Measurements from ENCODE around the gene ANTXR1. TPM values are rescaled to one million over a fixed set of nuclear protein-coding genes. Genes with fewer than 3 reads are reported as not detected.

Gene ANTXR1
- total RNA-seq, 1 donor from 2014 or later: 7.8 TPM

DNA sequence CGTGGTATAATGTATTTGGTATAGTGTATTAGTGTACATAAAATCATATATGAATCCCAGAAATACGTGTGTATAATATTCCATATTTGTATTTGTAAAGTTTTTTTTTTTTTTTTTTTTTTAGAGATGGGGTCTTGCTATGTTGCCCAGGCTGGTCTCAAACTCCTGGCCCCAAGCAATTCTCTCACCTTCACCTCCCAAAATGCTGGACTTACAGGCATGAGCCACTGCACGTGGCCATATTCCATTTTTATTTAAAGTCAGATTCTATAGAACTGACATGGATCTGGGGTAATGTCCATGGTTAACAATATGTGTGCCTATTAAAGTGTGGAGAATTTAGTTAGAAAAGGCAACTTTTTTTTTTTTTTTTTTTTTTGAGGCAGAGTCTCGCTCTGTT lies 71.5 kb downstream of the ANTXR1 start:
- no peak overlapping the region for H3K4me3 ChIP-seq (ENCODE audit: low read depth, low read length)
- TF ChIP-seq, protein P1, sequence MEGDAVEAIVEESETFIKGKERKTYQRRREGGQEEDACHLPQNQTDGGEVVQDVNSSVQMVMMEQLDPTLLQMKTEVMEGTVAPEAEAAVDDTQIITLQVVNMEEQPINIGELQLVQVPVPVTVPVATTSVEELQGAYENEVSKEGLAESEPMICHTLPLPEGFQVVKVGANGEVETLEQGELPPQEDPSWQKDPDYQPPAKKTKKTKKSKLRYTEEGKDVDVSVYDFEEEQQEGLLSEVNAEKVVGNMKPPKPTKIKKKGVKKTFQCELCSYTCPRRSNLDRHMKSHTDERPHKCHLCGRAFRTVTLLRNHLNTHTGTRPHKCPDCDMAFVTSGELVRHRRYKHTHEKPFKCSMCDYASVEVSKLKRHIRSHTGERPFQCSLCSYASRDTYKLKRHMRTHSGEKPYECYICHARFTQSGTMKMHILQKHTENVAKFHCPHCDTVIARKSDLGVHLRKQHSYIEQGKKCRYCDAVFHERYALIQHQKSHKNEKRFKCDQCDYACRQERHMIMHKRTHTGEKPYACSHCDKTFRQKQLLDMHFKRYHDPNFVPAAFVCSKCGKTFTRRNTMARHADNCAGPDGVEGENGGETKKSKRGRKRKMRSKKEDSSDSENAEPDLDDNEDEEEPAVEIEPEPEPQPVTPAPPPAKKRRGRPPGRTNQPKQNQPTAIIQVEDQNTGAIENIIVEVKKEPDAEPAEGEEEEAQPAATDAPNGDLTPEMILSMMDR (conservative IDR thresholded peaks at IDR 0.05; ENCODE audit: low read depth, low read length): no peak
- DNase-seq (ENCODE audit: low read depth): no peak

DNA sequence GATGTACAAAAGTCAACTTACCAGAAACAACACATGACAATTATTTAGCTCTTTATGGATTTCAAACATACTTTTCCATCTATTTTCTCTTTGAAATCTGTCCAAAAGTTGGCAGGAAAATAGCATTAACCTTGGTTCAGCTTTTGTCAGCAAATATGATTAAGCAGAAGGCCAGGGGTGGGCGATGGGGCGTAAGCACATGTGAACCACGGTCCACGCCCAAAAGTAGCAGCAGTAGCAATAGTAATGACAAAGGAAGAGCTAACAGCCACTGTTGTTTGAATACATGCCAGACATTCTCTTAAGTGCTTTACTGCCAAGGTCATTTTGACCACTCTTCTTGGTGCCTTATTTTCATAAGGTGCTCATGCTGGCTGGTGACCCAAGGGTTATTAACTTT lies 73.5 kb downstream of the ANTXR1 start:
- TF ChIP-seq, protein P1 (conservative IDR thresholded peaks at IDR 0.05; ENCODE audit: low read depth, low read length): no peak
- no peak for DNase-seq (ENCODE audit: low read depth)
- no peak overlapping the region for H3K4me3 ChIP-seq (ENCODE audit: low read depth, low read length)

GRCh38 chr2:69087211-69087911 lies 74.4 kb downstream of the ANTXR1 start:
- DNase-seq (ENCODE audit: low read depth): no peak
- TF ChIP-seq, protein P1 (conservative IDR thresholded peaks at IDR 0.05; ENCODE audit: low read depth, low read length): no peak
- H3K4me3 ChIP-seq (ENCODE audit: low read depth, low read length): no peak overlapping the region

- TF ChIP-seq, protein P1 (conservative IDR thresholded peaks at IDR 0.05; ENCODE audit: low read depth, low read length): no peak
- DNase-seq (ENCODE audit: low read depth): no peak
- no peak overlapping the region for H3K4me3 ChIP-seq (ENCODE audit: low read depth, low read length)
Measured at GRCh38 chr2:69087912-69088240, 74.9 kb downstream of the ANTXR1 start.

DNA sequence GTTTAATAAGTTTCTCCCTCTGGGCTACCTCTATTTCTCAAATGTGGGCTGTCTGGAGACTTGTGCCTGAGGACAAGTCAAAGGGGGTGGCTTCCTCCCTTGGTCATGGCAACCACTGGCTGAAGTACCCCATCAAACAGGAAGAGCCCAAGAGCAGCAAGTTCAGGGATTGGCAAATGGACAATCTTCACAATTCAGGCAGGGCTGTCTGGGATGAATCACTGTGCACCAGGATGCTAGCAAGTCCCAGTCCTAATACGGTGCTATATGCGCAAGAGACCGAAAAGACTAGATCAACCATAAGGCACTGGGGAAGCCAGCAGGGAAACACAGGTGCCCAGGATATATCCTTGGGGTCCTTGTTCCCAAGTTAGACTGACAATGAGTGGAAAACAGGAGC lies 75.5 kb downstream of the ANTXR1 start:
- TF ChIP-seq, protein P1 (conservative IDR thresholded peaks at IDR 0.05; ENCODE audit: low read depth, low read length): no peak
- no peak for DNase-seq (ENCODE audit: low read depth)
- H3K4me3 ChIP-seq (ENCODE audit: low read depth, low read length): no peak overlapping the region

DNA sequence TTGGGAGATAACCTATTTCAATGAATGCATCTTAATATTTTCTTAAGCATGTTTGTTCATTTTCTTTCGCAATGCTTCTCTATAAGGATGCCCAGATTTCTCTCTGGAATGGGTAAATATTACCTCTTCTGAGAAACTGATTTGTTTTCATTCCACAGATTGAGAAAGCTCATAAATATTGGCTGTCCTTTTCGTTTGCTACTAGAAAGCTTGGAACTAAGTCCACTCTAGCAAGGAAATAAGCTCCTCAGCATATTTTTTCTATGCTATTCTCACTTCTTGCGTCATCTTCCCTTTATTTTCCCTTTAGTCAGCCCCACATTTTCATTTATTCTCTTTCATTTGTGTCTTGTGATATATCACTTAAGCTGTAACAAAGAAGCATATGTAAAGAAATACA lies 76.3 kb downstream of the ANTXR1 start:
- no peak for DNase-seq (ENCODE audit: low read depth)
- TF ChIP-seq, protein P1 (conservative IDR thresholded peaks at IDR 0.05; ENCODE audit: low read depth, low read length): no peak

GRCh38 chr2:69089998-69090397 lies 77.0 kb downstream of the ANTXR1 start:
- DNase-seq (ENCODE audit: low read depth): no peak
- H3K4me3 ChIP-seq (ENCODE audit: low read depth, low read length): no peak overlapping the region
- TF ChIP-seq, protein P1 (conservative IDR thresholded peaks at IDR 0.05; ENCODE audit: low read depth, low read length): no peak

More for the DNA sequence above, 76.3 kb downstream of the ANTXR1 start:
- no peak overlapping the region for H3K4me3 ChIP-seq (ENCODE audit: low read depth, low read length)

All from epithelial cell of proximal tubule (primary cell).